B cell (primary cell): ENCODE measurements around the gene SKA3.

Experiments
- EZH2 ChIP-seq: IDR thresholded peaks from 2 replicates; pipeline ENCODE4 v1.6.1; 2012; ENCODE audit warnings: borderline replicate concordance, low read depth, mild to moderate bottlenecking, moderate library complexity, low read length; ENCODE audit not compliant: insufficient read depth, poor library complexity, severe bottlenecking
- TF ChIP-seq, protein P1 (sequence below): fragments of 200-600 bp; IDR thresholded peaks from one replicate; pipeline ENCODE4 v1.8.0; 2022; ENCODE audit warnings: antibody characterized with exemption, mild to moderate bottlenecking

DNA sequence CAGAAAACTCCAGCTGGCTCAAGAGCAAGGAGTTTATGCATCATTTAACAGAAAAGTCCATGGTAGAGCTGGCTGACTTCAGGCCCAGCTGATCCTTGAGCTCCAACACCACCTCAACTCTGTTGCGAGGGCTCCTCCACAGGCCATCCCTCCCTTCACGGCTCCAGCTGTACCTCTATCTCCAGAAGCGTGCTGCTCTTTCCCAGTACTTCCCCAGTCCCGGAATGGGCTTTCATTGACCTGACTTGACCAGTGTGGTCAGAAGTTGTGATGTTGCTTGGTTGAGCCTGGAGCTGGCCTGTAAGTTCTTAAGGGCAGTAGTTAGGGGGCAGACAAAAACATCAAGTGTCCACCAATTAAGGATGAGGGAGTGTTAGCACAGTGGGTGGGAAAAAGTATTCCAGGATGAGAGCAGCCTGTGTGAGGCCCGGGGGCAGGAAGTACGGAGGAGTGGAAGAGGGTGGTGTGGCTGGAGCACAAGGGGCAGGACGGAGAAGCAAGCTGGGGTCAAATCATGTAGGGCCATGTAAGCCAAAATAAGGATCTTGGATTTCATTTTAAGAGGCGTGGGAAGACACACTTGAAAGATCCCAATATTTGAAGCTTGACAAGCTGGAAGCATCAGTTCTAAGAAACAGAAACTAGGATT, 24.0 kb downstream of the SKA3 start:
- TF ChIP-seq, protein P1, sequence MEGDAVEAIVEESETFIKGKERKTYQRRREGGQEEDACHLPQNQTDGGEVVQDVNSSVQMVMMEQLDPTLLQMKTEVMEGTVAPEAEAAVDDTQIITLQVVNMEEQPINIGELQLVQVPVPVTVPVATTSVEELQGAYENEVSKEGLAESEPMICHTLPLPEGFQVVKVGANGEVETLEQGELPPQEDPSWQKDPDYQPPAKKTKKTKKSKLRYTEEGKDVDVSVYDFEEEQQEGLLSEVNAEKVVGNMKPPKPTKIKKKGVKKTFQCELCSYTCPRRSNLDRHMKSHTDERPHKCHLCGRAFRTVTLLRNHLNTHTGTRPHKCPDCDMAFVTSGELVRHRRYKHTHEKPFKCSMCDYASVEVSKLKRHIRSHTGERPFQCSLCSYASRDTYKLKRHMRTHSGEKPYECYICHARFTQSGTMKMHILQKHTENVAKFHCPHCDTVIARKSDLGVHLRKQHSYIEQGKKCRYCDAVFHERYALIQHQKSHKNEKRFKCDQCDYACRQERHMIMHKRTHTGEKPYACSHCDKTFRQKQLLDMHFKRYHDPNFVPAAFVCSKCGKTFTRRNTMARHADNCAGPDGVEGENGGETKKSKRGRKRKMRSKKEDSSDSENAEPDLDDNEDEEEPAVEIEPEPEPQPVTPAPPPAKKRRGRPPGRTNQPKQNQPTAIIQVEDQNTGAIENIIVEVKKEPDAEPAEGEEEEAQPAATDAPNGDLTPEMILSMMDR, result no peak
- TF ChIP-seq EZH2, result no peak
